ENCODE results near the gene DUSP21. TPM values are rescaled to one million over a fixed set of nuclear protein-coding genes. Genes with fewer than 3 reads are reported as not detected.

The DUSP21 gene
- total RNA-seq, 4 donors from 2014 or later = not detected

GRCh38 chrX:44891642-44892041 lies 47.8 kb downstream of the DUSP21 start:
- WGBS, 2 donors = 55 to 74% methylated on average over 6 of the region's 6 CpGs
- no peak overlapping the region for H3K4me3 ChIP-seq (ENCODE audit: low read depth, poor library complexity, severe bottlenecking)
- TF ChIP-seq CTCF (IDR thresholded peaks at IDR 0.05) (no peak), POLR2A (IDR thresholded peaks at IDR 0.05) (no peak)
- DNase-seq (ENCODE audit: low spot score in 2 of 2) = no peak
- intact Hi-C loops (cut with DNase I; ENCODE audit: low total_unique reads) = no loop called here

Other genes starting within 250 kb of the DUSP21 start
- gene KDM6A, start 29.2 kb downstream of the DUSP21 start, total RNA-seq = 10 to 100 TPM; 30.3 to 88.2 (median 43.7) TPM

All from lower leg skin (tissue), 4 donors.